M059J (cell line): ENCODE measurements around the gene ZNF594. TPM values are rescaled to one million over a fixed set of nuclear protein-coding genes. Genes with fewer than 3 reads are reported as not detected.
"Not testable (repeated sequence)": the region's sequence is repeated elsewhere in the genome, so short reads cannot be mapped to it uniquely, and the experiment has no call there.

ENCODE experiments used
- DNase-seq: peaks from one replicate; pipeline ENCODE4 v3.0.0-alpha.2; 2012; ENCODE audit warnings: low read depth
- total RNA-seq: library from RNA; depleted of rRNA; stranded (reverse); fragments of >200 nt; shearing (Covaris generic); gene quantifications from 2 replicates; pipeline ENCODE4 v1.2.3, GENCODE V29; 2014; rRNA removed

The ZNF594 gene
- total RNA-seq, 1 experiment from 2014 or later = 10.2 TPM

GRCh38 chr17:5136580-5137412 is 54.9 kb downstream of the ZNF594 start:
- DNase-seq = not testable (repeated sequence)

- DNase-seq = no peak
These were observed 55.7 kb downstream of the ZNF594 start for GRCh38 chr17:5135726-5136579.

- not testable (repeated sequence) for DNase-seq
These were observed 56.4 kb downstream of the ZNF594 start for GRCh38 chr17:5135131-5135712.

GRCh38 chr17:5134571-5134970 is 57.1 kb downstream of the ZNF594 start:
- not testable (repeated sequence) for DNase-seq

- DNase-seq = not testable (repeated sequence)
These were observed 57.7 kb downstream of the ZNF594 start for GRCh38 chr17:5133961-5134360.

GRCh38 chr17:5133311-5133710 is 58.4 kb downstream of the ZNF594 start:
- DNase-seq = no peak

GRCh38 chr17:5132503-5133225 is 59.0 kb downstream of the ZNF594 start:
- not testable (repeated sequence) for DNase-seq

GRCh38 chr17:5131799-5132502 is 59.7 kb downstream of the ZNF594 start:
- not testable (repeated sequence) for DNase-seq

GRCh38 chr17:5131146-5131715 is 60.4 kb downstream of the ZNF594 start:
- DNase-seq = no peak

- DNase-seq = not testable (repeated sequence)
These were observed 61.0 kb downstream of the ZNF594 start for GRCh38 chr17:5130687-5131086.

GRCh38 chr17:5130261-5130660 is 61.4 kb downstream of the ZNF594 start:
- DNase-seq = not testable (repeated sequence)

- not testable (repeated sequence) for DNase-seq
These were observed 61.9 kb downstream of the ZNF594 start for GRCh38 chr17:5129770-5130169.

Other genes starting within 250 kb of the ZNF594 start
- 1,238 and 1,483 TPM in 2 replicates for gene PFN1, start 243.3 kb downstream of the ZNF594 start, total RNA-seq
- gene ENO3, start 240.7 kb downstream of the ZNF594 start, total RNA-seq = 0.27 and 1.1 TPM in 2 replicates
- 30.0 and 38.4 TPM in 2 replicates for gene SPAG7, start 224.1 kb downstream of the ZNF594 start, total RNA-seq
- gene CAMTA2, start 204.2 kb downstream of the ZNF594 start, total RNA-seq = 4.8 and 11.0 TPM in 2 replicates
- not detected in 2 replicates for gene INCA1, start 194.3 kb downstream of the ZNF594 start, total RNA-seq
- gene KIF1C, start 193.9 kb downstream of the ZNF594 start, total RNA-seq = 16.0 and 29.8 TPM in 2 replicates
- 0.32 TPM in 1 of 2 replicates, not detected in the other for gene SLC52A1, start 156.4 kb downstream of the ZNF594 start, total RNA-seq
- gene ZFP3, start 113.4 kb downstream of the ZNF594 start, total RNA-seq = 2.2 and 3.2 TPM in 2 replicates
- gene ZNF232, start 80.0 kb downstream of the ZNF594 start, total RNA-seq = 7.1 and 8.9 TPM in 2 replicates
- 0.02 TPM in 1 of 2 replicates, not detected in the other for gene USP6, start 75.8 kb downstream of the ZNF594 start, total RNA-seq
- not detected in 2 replicates for gene SCIMP, start 43.0 kb upstream of the ZNF594 start, total RNA-seq
- 31.7 and 35.0 TPM in 2 replicates for gene RABEP1, start 90.4 kb upstream of the ZNF594 start, total RNA-seq
- gene NUP88, start 227.8 kb upstream of the ZNF594 start, total RNA-seq = 73.4 and 76.6 TPM in 2 replicates
- gene RPAIN, start 228.3 kb upstream of the ZNF594 start, total RNA-seq = 30.7 and 55.3 TPM in 2 replicates
- gene C1QBP, start 247.3 kb upstream of the ZNF594 start, total RNA-seq = 223 and 244 TPM in 2 replicates